PC-3 (cell line): ENCODE measurements around the gene AGTR1.

Source experiments
- EZH2phosphoT487 ChIP-seq: fragments of 300-600 bp; sonication (generic); IDR thresholded peaks from 2 replicates; pipeline ENCODE4 v1.6.1; 2018; ENCODE audit warnings: mild to moderate bottlenecking, antibody characterized with exemption, low read length, borderline replicate concordance
- TF ChIP-seq, protein P1 (sequence below): fragments of 300-600 bp; sonication (generic); conservative IDR thresholded peaks from 2 replicates; pipeline ENCODE4 v1.5.1; 2017; ENCODE audit warnings: antibody characterized with exemption, low read depth, mild to moderate bottlenecking, low read length

- TF ChIP-seq EZH2phosphoT487 = no peak
- TF ChIP-seq, protein P1, sequence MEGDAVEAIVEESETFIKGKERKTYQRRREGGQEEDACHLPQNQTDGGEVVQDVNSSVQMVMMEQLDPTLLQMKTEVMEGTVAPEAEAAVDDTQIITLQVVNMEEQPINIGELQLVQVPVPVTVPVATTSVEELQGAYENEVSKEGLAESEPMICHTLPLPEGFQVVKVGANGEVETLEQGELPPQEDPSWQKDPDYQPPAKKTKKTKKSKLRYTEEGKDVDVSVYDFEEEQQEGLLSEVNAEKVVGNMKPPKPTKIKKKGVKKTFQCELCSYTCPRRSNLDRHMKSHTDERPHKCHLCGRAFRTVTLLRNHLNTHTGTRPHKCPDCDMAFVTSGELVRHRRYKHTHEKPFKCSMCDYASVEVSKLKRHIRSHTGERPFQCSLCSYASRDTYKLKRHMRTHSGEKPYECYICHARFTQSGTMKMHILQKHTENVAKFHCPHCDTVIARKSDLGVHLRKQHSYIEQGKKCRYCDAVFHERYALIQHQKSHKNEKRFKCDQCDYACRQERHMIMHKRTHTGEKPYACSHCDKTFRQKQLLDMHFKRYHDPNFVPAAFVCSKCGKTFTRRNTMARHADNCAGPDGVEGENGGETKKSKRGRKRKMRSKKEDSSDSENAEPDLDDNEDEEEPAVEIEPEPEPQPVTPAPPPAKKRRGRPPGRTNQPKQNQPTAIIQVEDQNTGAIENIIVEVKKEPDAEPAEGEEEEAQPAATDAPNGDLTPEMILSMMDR = no peak
Measured at GRCh38 chr3:148778926-148779325, 81.2 kb downstream of the AGTR1 start.
